ENCODE results near the gene TMEM132C. TPM values are rescaled to one million over a fixed set of nuclear protein-coding genes. Genes with fewer than 3 reads are reported as not detected.

Gene TMEM132C
- polyA plus RNA-seq, 1 of the 3 experiments (the other 2 are of a cell fraction) = not detected

DNA sequence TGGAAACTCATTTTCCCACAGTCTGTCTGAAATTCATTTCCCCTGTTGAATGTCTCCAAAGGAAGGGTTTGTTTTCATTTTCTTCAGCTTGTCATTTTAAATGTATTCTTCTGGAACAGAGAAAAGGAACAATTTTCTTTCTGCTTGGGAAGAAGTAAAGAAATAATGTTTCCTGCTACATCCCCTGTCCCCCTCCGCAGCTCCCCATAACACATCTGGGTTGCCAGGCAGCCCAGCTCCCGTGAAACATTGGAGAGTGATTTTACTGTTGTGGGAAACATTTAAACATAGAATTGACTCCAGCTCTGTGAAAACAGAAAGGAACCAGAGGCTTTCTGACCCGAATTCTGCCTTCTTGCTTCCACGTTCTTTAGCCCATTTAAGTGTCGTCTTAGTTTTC, 159.5 kb downstream of the TMEM132C start:
- no peaks in the 10 kb centered on the region for H3K9me2 ChIP-seq
- 33% methylated on average over 5 of the region's 5 CpGs for WGBS (ENCODE audit: low lambda C conversion rate)
- TF ChIP-seq TAF1 (IDR thresholded peaks at IDR 0.05; ENCODE audit: borderline replicate concordance, low read depth, low read length) (no peak), JUND (IDR thresholded peaks at IDR 0.05) (no peak), FOSL2 (IDR thresholded peaks at IDR 0.05; ENCODE audit: borderline replicate concordance, low read depth) (no peak), POLR2AphosphoS5 (IDR thresholded peaks at IDR 0.05; ENCODE audit: low read depth, low read length) (no peak), RFX5 (IDR thresholded peaks at IDR 0.05; ENCODE audit: low read length) (no peak), CHD2 (IDR thresholded peaks at IDR 0.05; ENCODE audit: low read length, partially characterized antibody) (no peak), NFIC (IDR thresholded peaks at IDR 0.05; ENCODE audit: borderline replicate concordance) (no peak), MEF2A (IDR thresholded peaks at IDR 0.05; ENCODE audit: borderline replicate concordance, low read depth) (no peak)
- TF ChIP-seq, protein P1, sequence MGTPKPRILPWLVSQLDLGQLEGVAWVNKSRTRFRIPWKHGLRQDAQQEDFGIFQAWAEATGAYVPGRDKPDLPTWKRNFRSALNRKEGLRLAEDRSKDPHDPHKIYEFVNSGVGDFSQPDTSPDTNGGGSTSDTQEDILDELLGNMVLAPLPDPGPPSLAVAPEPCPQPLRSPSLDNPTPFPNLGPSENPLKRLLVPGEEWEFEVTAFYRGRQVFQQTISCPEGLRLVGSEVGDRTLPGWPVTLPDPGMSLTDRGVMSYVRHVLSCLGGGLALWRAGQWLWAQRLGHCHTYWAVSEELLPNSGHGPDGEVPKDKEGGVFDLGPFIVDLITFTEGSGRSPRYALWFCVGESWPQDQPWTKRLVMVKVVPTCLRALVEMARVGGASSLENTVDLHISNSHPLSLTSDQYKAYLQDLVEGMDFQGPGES (IDR thresholded peaks at IDR 0.05; ENCODE audit: low read depth, low read length) = no peak
- TF ChIP-seq, protein P2, sequence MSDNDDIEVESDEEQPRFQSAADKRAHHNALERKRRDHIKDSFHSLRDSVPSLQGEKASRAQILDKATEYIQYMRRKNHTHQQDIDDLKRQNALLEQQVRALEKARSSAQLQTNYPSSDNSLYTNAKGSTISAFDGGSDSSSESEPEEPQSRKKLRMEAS (IDR thresholded peaks at IDR 0.05; ENCODE audit: low read depth) = no peak
- H4K20me1 ChIP-seq (ENCODE audit: insufficient read depth) = no peaks in the 10 kb centered on the region
- no peaks in the 10 kb centered on the region for H3K27me3 ChIP-seq (ENCODE audit: insufficient read depth)
- no peaks in the 10 kb centered on the region for H3K36me3 ChIP-seq (replicated peaks in 1 of 2; ENCODE audit: control insufficient read depth in 1 of 2, insufficient read depth in 2 of 2, low read length in 1 of 2)
- H3F3A ChIP-seq (replicated peaks; ENCODE audit: insufficient read depth) = no peaks in the 10 kb centered on the region
- no peak overlapping the region for H3K9ac ChIP-seq
- H3K9me3 ChIP-seq = no peaks in the 10 kb centered on the region
- DNase-seq = no peak
- no peak overlapping the region for H3K4me3 ChIP-seq (ENCODE audit: low read depth in 2 of 2, low read length in 1 of 2)
- no peaks in the 10 kb centered on the region for H3K79me2 ChIP-seq (ENCODE audit: insufficient read depth)
- POLR2A ChIA-PET = no interaction called here
- no peak overlapping the region for H2AFZ ChIP-seq (ENCODE audit: low read depth)
- H3K4me2 ChIP-seq = no peak overlapping the region
- CTCF ChIA-PET = no interaction called here
- no peak overlapping the region for H3K27ac ChIP-seq (ENCODE audit: low read depth in 2 of 2, low read length in 1 of 2)
- peaks cover 0 to 3% of the 10 kb centered on the region in 2 experiments; a peak in 1 of 4 replicates for H3K4me1 ChIP-seq (ENCODE audit: control insufficient read depth in 1 of 2, insufficient read depth in 2 of 2, low read depth in 1 of 2, low read length in 1 of 2)

DNA sequence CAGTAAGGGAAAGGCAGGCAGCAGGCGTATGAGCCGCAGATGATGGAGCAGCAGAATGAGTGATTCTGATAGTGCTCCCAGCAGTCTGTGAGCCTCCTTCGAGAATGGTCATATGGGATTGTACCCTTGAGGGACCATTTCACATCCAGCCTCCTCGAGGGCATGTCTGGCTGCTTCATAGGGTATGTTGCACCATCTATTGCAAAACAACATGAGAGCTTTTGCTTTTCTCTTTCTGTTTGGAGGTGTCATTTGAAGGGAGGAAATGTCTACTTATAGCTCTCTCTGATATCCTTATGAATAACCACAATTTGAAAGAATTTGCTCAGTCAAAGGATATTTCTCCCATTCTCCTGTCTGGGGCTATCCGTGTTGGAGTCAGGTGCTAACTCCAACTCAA, 172.8 kb downstream of the TMEM132C start:
- Histone ChIP-seq H3K9ac (no peak overlapping the region), H3K27ac (ENCODE audit: low read depth in 2 of 2, low read length in 1 of 2) (no peak overlapping the region), H3F3A (replicated peaks; ENCODE audit: insufficient read depth) (no peaks in the 10 kb centered on the region), H3K27me3 (ENCODE audit: insufficient read depth) (no peaks in the 10 kb centered on the region), H3K36me3 (replicated peaks in 1 of 2; ENCODE audit: control insufficient read depth in 1 of 2, insufficient read depth in 2 of 2, low read length in 1 of 2) (no peaks in the 10 kb centered on the region), H3K9me3 (no peaks in the 10 kb centered on the region; the same call in 1 of the 2 replicates), H3K4me2 (no peak overlapping the region), H3K9me2 (no peaks in the 10 kb centered on the region), H3K4me3 (ENCODE audit: low read depth in 2 of 2, low read length in 1 of 2) (no peak overlapping the region), H2AFZ (ENCODE audit: low read depth) (no peak overlapping the region), H3K79me2 (ENCODE audit: insufficient read depth) (no peaks in the 10 kb centered on the region), H3K4me1 (ENCODE audit: control insufficient read depth in 1 of 2, insufficient read depth in 2 of 2, low read depth in 1 of 2, low read length in 1 of 2) (no peaks in the 10 kb centered on the region; a peak in 1 of 4 replicates), H4K20me1 (ENCODE audit: insufficient read depth) (no peaks in the 10 kb centered on the region)
- ChIA-PET CTCF (interaction anchor here (0.9 to 1.5 kb wide), 2 partner anchors 9 to 11 kb away, joined by 3 to 4 read pairs; no protein-coding TSS in a partner anchor), POLR2A (no interaction called here)
- WGBS (ENCODE audit: low lambda C conversion rate) = 24% methylated on average over 5 of the region's 5 CpGs
- TF ChIP-seq, protein P3, sequence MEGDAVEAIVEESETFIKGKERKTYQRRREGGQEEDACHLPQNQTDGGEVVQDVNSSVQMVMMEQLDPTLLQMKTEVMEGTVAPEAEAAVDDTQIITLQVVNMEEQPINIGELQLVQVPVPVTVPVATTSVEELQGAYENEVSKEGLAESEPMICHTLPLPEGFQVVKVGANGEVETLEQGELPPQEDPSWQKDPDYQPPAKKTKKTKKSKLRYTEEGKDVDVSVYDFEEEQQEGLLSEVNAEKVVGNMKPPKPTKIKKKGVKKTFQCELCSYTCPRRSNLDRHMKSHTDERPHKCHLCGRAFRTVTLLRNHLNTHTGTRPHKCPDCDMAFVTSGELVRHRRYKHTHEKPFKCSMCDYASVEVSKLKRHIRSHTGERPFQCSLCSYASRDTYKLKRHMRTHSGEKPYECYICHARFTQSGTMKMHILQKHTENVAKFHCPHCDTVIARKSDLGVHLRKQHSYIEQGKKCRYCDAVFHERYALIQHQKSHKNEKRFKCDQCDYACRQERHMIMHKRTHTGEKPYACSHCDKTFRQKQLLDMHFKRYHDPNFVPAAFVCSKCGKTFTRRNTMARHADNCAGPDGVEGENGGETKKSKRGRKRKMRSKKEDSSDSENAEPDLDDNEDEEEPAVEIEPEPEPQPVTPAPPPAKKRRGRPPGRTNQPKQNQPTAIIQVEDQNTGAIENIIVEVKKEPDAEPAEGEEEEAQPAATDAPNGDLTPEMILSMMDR (IDR thresholded peaks at IDR 0.05) = no peak
- TF ChIP-seq TEAD4 (IDR thresholded peaks at IDR 0.05; ENCODE audit: borderline replicate concordance, insufficient read depth) = no peak
- TF ChIP-seq RCOR1 (IDR thresholded peaks at IDR 0.05; ENCODE audit: low read length) = no peak
- TF ChIP-seq MXI1 (IDR thresholded peaks at IDR 0.05; ENCODE audit: low read depth, low read length) = no peak
- no peak for TF ChIP-seq NFIC (IDR thresholded peaks at IDR 0.05; ENCODE audit: borderline replicate concordance)
- DNase-seq = no peak

Data from SK-N-SH (cell line).